Measurements from ENCODE around the gene TTLL7.

Gene TTLL7

DNA sequence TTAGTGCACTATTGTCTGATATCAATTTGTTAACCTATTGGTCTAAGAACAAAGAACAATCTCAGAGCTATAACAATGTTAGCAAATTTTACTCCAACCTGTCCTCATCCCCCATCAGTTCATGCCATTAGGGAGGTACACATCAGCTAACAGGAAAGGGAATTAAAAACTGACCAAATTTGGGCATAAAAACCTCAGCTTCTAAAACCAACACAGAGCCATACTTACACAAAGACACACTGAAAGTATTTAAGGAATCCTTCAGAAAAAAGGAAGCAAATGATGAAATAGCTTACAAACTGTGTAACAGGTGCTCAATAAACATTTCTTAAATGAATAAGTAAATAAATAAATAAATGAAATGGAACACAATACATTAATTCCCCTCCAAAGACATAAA, 89.2 kb downstream of the TTLL7 start:
- Histone ChIP-seq H3K27me3 (ENCODE audit: control insufficient read depth, insufficient read depth, low read length) (no peaks in the 10 kb centered on the region), H3K27ac (ENCODE audit: low read length) (no peak overlapping the region), H3K9ac (ENCODE audit: low read length) (no peak overlapping the region), H3K4me1 (ENCODE audit: control insufficient read depth, low read depth, low read length) (no peaks in the 10 kb centered on the region), H3K36me3 (ENCODE audit: control insufficient read depth, low read depth, low read length) (no peaks in the 10 kb centered on the region), H3K4me3 (ENCODE audit: low read length) (no peak overlapping the region), H3K9me3 (ENCODE audit: control insufficient read depth, low read depth, low read length) (no peaks in the 10 kb centered on the region)

DNA sequence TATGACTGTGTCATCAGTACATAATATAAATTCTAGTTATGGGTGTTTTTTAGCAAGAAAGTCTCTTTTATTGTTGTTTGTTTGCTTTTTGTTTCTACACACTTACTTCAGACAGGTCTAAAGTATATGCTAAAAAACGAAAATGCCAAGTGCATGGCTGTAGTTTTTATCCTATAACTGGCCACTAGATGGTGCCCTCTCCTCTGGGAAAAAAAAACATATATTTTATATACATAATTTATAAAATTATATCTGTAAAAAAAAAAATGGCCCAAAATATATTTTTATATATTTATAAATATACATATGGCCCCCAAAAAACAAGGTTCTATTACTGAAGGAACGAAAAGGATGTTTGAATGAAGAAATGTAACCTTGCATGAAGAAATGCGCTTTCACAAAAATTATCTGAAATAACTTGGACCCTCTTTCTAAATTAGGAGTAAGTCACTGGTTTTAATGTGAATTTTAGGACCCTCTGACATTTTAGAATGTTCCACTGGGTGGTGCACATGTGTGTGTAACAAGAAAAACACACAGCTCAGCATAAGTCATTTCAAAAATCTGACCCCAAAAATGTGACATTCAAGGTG, 93.5 kb downstream of the TTLL7 start:
- H3K36me3 ChIP-seq (ENCODE audit: control insufficient read depth, low read depth, low read length) = no peaks in the 10 kb centered on the region
- no peak overlapping the region for H3K27ac ChIP-seq (ENCODE audit: low read length)
- no peak overlapping the region for H3K4me3 ChIP-seq (ENCODE audit: low read length)
- no peaks in the 10 kb centered on the region for H3K4me1 ChIP-seq (ENCODE audit: control insufficient read depth, low read depth, low read length)
- H3K9ac ChIP-seq (ENCODE audit: low read length) = no peak overlapping the region
- H3K9me3 ChIP-seq (ENCODE audit: control insufficient read depth, low read depth, low read length) = no peaks in the 10 kb centered on the region
- no peaks in the 10 kb centered on the region for H3K27me3 ChIP-seq (ENCODE audit: control insufficient read depth, insufficient read depth, low read length)

DNA sequence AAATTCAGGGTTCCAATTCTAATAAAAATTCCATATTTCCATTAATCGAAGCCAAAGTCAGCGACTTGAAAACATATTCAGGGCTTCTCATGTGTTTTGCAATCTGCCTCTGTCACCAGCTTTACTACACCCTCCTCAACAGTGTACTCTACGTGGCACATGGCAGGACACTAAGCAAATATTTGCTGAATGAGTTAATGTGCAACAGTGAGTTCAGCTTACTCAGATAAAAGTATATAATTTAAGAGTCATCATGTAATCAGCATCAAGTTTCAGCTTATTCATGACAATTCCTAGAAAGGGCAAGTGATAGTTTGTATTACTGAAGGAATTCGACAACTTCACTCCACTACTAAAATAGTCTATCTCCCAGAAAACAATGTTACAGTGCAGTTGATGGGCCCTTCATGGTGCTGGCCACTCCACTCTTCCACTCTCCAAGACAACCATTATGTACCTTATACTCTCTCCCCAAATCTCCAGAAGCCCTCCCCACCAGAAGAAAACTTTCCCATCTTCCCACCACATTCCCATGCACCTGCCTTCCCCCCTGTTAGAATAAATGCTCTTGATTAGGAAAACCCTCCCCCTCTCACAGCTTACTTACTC, 97.3 kb downstream of the TTLL7 start:
- H3K4me1 ChIP-seq (ENCODE audit: control insufficient read depth, low read depth, low read length) = peaks cover 2% of the 10 kb centered on the region
- no peaks in the 10 kb centered on the region for H3K27me3 ChIP-seq (ENCODE audit: control insufficient read depth, insufficient read depth, low read length)
- no peak overlapping the region for H3K27ac ChIP-seq (ENCODE audit: low read length)
- H3K4me3 ChIP-seq (ENCODE audit: low read length) = no peak overlapping the region
- no peaks in the 10 kb centered on the region for H3K36me3 ChIP-seq (ENCODE audit: control insufficient read depth, low read depth, low read length)
- no peaks in the 10 kb centered on the region for H3K9me3 ChIP-seq (ENCODE audit: control insufficient read depth, low read depth, low read length)
- H3K9ac ChIP-seq (ENCODE audit: low read length) = no peak overlapping the region

DNA sequence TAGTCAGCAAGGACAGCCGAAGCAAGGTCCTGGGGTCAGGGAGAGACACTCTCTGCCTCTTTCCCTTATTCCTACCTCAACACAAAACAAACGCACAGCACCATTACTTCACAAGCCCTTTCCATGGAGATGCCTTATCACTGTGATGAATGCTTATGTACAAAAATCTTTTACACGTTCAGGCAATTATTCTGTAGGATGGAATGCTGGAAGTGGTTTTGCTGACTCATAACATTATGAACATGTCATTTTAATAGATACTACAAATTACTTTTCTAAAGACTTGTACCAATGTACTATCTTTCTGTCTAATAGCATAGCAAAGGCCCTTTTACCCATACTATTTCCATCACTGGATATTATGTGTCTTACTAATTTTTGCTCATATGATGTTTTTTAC, 98.4 kb downstream of the TTLL7 start:
- H3K27me3 ChIP-seq (ENCODE audit: control insufficient read depth, insufficient read depth, low read length) = no peaks in the 10 kb centered on the region
- H3K36me3 ChIP-seq (ENCODE audit: control insufficient read depth, low read depth, low read length) = no peaks in the 10 kb centered on the region
- H3K27ac ChIP-seq (ENCODE audit: low read length) = no peak overlapping the region
- H3K4me3 ChIP-seq (ENCODE audit: low read length) = no peak overlapping the region
- H3K9me3 ChIP-seq (ENCODE audit: control insufficient read depth, low read depth, low read length) = no peaks in the 10 kb centered on the region
- H3K9ac ChIP-seq (ENCODE audit: low read length) = no peak overlapping the region
- peaks cover 2% of the 10 kb centered on the region for H3K4me1 ChIP-seq (ENCODE audit: control insufficient read depth, low read depth, low read length)

DNA sequence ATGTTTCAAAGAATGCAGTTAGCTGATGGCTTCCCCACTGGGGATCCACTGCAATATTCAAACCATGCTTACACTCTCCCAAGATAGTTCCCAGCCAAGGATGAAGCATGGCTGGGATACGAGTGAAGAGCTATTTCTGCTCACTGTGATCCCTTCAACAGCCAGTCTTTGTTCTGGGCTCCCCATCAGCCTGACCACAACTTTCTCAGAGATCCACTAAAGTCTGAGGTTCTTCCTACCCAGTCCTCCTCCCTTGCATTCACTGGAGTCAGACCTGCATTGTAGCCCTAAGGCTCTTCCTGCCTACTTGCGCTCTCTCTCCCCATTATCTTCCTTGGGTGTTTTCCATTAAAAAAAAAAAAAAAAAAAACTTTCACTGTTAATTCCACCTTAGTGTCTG, 101.4 kb downstream of the TTLL7 start:
- H3K27me3 ChIP-seq (ENCODE audit: control insufficient read depth, insufficient read depth, low read length) = no peaks in the 10 kb centered on the region

DNA sequence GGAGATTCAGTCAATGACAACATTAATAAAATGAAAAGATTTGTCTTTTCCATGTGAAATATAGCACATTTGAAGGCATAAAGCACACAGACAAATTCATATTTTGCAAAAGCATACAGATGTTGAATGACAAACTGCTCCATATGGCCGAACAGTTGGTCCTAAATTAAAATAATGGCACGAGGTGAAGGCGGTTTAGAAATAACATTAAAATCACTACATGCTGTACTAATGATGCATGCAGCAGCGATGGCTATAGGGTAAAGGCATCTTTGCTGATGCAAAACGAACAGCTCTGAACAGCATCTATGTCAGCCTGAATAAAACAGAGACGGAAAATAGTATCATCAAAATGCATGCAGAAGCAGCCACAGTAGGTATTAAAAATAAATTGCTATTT, 102.6 kb downstream of the TTLL7 start:
- no peak overlapping the region for H3K9ac ChIP-seq (ENCODE audit: low read length)
- H3K4me1 ChIP-seq (ENCODE audit: control insufficient read depth, low read depth, low read length) = peaks cover 2% of the 10 kb centered on the region
- no peak overlapping the region for H3K4me3 ChIP-seq (ENCODE audit: low read length)
- H3K27ac ChIP-seq (ENCODE audit: low read length) = no peak overlapping the region
- H3K27me3 ChIP-seq (ENCODE audit: control insufficient read depth, insufficient read depth, low read length) = no peaks in the 10 kb centered on the region
- H3K9me3 ChIP-seq (ENCODE audit: control insufficient read depth, low read depth, low read length) = no peaks in the 10 kb centered on the region
- no peaks in the 10 kb centered on the region for H3K36me3 ChIP-seq (ENCODE audit: control insufficient read depth, low read depth, low read length)

More for the DNA sequence above, 101.4 kb downstream of the TTLL7 start:
- Histone ChIP-seq H3K27ac (ENCODE audit: low read length) (no peak overlapping the region), H3K36me3 (ENCODE audit: control insufficient read depth, low read depth, low read length) (no peaks in the 10 kb centered on the region), H3K4me3 (ENCODE audit: low read length) (no peak overlapping the region), H3K9me3 (ENCODE audit: control insufficient read depth, low read depth, low read length) (no peaks in the 10 kb centered on the region), H3K4me1 (ENCODE audit: control insufficient read depth, low read depth, low read length) (peaks cover 2% of the 10 kb centered on the region), H3K9ac (ENCODE audit: low read length) (no peak overlapping the region)

DNA sequence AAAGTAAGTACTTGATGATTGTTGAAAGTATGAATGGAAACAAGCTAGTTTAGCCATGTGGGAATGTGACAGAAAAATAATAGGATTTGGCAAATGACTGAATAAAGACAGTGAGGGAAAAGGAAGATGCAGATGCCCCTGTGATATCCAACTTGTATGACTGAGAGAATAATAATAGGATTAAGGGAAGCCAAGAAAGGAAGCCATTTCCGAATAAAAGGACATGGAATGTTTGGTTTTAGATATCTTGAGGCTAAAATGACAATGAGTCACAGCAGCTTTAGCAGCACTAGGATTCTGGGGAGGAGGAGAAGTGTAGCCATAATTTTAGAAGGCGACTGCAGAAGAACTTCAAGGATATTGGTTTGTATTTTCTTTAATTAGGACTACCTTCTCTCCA, 109.2 kb downstream of the TTLL7 start:
- no peak overlapping the region for H3K9ac ChIP-seq (ENCODE audit: low read length)
- H3K9me3 ChIP-seq (ENCODE audit: control insufficient read depth, low read depth, low read length) = no peaks in the 10 kb centered on the region
- no peaks in the 10 kb centered on the region for H3K36me3 ChIP-seq (ENCODE audit: control insufficient read depth, low read depth, low read length)
- H3K4me3 ChIP-seq (ENCODE audit: low read length) = no peak overlapping the region
- H3K27ac ChIP-seq (ENCODE audit: low read length) = no peak overlapping the region
- peaks cover 9% of the 10 kb centered on the region for H3K4me1 ChIP-seq (ENCODE audit: control insufficient read depth, low read depth, low read length)
- no peaks in the 10 kb centered on the region for H3K27me3 ChIP-seq (ENCODE audit: control insufficient read depth, insufficient read depth, low read length)

DNA sequence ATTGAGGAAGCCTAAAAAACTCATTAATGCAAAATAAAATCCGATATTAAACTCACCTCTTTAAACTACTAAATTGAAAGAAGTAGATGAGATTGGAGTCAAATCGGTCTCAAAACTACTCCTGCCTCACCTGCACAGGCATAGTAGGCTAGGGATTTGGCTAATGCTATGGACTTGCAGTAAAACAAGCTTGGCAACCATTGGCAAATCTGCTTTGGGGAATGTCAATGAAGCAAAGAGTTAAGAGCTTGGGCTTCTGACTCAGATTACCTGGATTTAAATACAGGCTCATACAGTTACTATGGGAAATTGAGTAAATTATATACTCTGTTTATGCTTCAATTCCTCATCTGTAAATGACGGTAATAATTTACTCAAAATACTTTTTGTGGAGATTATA, 111.4 kb downstream of the TTLL7 start:
- no peaks in the 10 kb centered on the region for H3K36me3 ChIP-seq (ENCODE audit: control insufficient read depth, low read depth, low read length)
- H3K27ac ChIP-seq (ENCODE audit: low read length) = no peak overlapping the region
- H3K4me1 ChIP-seq (ENCODE audit: control insufficient read depth, low read depth, low read length) = peaks cover 9% of the 10 kb centered on the region
- no peaks in the 10 kb centered on the region for H3K9me3 ChIP-seq (ENCODE audit: control insufficient read depth, low read depth, low read length)
- H3K27me3 ChIP-seq (ENCODE audit: control insufficient read depth, insufficient read depth, low read length) = no peaks in the 10 kb centered on the region
- no peak overlapping the region for H3K4me3 ChIP-seq (ENCODE audit: low read length)
- no peak overlapping the region for H3K9ac ChIP-seq (ENCODE audit: low read length)

DNA sequence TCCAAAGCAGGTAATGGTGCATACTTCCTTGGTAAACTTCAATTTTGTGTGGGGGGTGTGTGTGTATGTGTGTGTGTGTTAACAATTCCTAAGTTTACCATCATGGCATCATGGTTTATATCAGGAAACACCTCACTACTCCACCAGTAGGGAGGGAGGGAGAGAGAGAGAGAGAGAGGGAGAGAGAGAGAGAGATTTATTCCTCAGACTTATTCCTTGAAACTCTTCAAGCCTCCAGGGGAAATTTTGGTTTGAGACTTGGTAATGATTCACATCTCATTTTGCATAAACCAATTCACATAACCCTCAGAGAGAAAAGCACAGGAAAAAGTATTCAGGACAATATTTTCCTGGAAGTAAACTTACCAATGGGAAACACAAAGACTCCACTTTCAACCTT, 115.0 kb downstream of the TTLL7 start:
- Histone ChIP-seq H3K36me3 (ENCODE audit: control insufficient read depth, low read depth, low read length) (no peaks in the 10 kb centered on the region), H3K9ac (ENCODE audit: low read length) (no peak overlapping the region), H3K27ac (ENCODE audit: low read length) (no peak overlapping the region), H3K4me3 (ENCODE audit: low read length) (no peak overlapping the region), H3K9me3 (ENCODE audit: control insufficient read depth, low read depth, low read length) (no peaks in the 10 kb centered on the region), H3K4me1 (ENCODE audit: control insufficient read depth, low read depth, low read length) (peaks cover 4% of the 10 kb centered on the region), H3K27me3 (ENCODE audit: control insufficient read depth, insufficient read depth, low read length) (no peaks in the 10 kb centered on the region)

DNA sequence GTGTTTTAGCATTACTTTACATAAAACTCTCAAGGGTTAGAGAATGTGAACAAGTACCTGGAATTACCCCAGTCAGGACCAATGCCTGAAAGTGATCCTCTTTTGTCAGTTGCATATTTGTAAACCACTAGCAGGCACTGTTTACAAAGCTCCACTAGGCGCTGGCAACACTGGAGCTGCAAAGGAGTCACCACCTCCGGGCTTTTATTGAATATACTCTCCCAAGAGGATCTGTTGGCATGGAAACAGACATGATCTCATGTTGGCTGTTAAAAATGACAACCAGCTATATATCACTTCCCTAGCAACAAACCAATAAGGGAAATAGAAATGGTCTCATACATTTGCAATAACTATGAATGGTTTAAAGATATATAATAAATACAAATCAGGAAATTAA, 116.0 kb downstream of the TTLL7 start:
- Histone ChIP-seq H3K27me3 (ENCODE audit: control insufficient read depth, insufficient read depth, low read length) (no peaks in the 10 kb centered on the region), H3K9me3 (ENCODE audit: control insufficient read depth, low read depth, low read length) (no peaks in the 10 kb centered on the region), H3K36me3 (ENCODE audit: control insufficient read depth, low read depth, low read length) (no peaks in the 10 kb centered on the region), H3K4me1 (ENCODE audit: control insufficient read depth, low read depth, low read length) (peaks cover 4% of the 10 kb centered on the region), H3K4me3 (ENCODE audit: low read length) (no peak overlapping the region), H3K27ac (ENCODE audit: low read length) (no peak overlapping the region), H3K9ac (ENCODE audit: low read length) (no peak overlapping the region)

DNA sequence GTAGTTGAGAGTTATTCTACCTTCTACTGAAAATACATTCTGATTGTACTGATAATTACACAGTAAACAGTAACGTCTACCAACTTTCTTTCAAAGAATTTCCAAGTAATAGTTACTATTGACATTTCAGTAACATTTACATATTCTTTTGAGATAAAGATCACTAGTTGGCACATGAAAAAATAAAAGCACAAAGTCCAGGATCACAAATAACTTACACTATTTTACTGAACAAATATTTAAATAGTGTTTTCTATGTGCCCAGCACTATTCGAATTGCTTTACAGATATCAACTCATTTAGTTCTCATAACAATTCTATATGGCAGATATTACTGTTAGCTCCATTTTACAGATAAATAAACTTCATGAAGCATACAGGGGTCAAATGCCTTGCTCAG, 126.4 kb downstream of the TTLL7 start:
- Histone ChIP-seq H3K4me3 (ENCODE audit: low read length) (no peak overlapping the region), H3K27me3 (ENCODE audit: control insufficient read depth, insufficient read depth, low read length) (no peaks in the 10 kb centered on the region), H3K9me3 (ENCODE audit: control insufficient read depth, low read depth, low read length) (no peaks in the 10 kb centered on the region), H3K36me3 (ENCODE audit: control insufficient read depth, low read depth, low read length) (no peaks in the 10 kb centered on the region), H3K27ac (ENCODE audit: low read length) (no peak overlapping the region), H3K9ac (ENCODE audit: low read length) (no peak overlapping the region), H3K4me1 (ENCODE audit: control insufficient read depth, low read depth, low read length) (no peaks in the 10 kb centered on the region)

DNA sequence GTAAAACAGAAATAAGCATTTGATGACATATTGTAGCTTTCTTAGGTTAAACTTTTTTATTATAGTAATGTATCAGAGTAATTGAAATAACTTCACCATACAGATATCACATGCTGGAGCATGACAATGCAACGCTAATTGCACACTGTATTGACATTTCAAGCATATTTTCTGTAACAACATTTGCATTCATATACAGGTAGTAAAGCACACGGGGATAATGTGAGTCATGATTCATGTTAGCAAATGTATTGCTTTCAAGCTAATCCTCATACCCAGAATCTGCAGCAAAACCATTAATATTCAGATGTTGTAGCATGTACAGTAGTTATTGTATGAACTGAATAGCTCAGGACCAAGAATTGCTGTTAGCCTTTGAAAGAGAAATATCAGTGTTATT, 133.9 kb downstream of the TTLL7 start:
- Histone ChIP-seq H3K27ac (ENCODE audit: low read length) (no peak overlapping the region), H3K9me3 (ENCODE audit: control insufficient read depth, low read depth, low read length) (no peaks in the 10 kb centered on the region), H3K27me3 (ENCODE audit: control insufficient read depth, insufficient read depth, low read length) (no peaks in the 10 kb centered on the region), H3K4me3 (ENCODE audit: low read length) (no peak overlapping the region), H3K9ac (ENCODE audit: low read length) (no peak overlapping the region), H3K4me1 (ENCODE audit: control insufficient read depth, low read depth, low read length) (no peaks in the 10 kb centered on the region), H3K36me3 (ENCODE audit: control insufficient read depth, low read depth, low read length) (no peaks in the 10 kb centered on the region)
